NCI-H2196 treated with DMSO at 0.1 percent for 48 hours (cell line): ENCODE data around the gene CFAP107.

Experiments
- DNase-seq: peaks from one replicate; lab custom pipeline; 2025; ENCODE audit not compliant: unreplicated experiment; lab: John Stamatoyannopoulos, UW

CFAP107 gene

GRCh38 chr1:12739613-12740012 is 6.4 kb upstream of the CFAP107 start:
- no peak for DNase-seq

- no peak for DNase-seq
These were observed 4.1 kb upstream of the CFAP107 start for GRCh38 chr1:12741946-12742345.

DNA sequence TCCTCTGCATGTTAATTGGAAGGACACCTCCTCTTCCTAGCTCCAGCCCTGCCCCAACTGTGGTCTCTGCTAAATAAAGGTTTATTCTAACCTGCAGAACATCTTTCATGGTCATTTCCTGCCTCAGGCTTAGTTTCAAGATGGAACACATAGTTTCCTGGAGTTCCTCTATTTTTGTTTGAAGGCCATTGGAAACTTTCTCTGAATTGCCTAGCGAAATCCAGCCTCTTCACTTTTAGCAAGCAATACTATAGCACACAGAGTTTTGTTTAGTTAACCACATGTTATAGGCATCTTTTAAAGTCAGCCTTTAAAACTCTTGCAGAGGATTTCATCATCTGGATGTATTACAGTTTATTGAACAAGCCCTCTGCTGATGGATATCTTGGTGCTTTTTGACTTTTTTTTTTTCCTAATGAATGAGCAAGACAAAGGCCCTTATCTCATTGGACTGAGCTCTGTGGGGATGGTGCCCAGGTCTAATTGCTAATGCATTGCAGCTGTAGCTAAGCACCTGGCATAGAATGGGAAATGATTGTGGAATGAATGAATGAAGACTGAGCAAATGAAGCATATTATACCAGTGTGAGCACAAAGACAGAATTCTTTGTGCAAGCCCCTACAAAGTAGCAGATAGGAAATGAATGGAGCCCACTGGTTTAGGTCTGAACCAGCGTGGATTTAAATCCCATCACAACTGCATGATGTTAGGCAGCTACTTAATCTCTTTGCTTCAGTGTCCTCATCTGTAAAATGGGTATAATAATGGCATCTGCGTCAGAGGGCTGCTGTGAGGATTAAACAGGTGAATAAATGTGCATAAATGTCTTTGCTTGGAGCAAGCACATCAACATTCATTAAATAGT is 641 bp upstream of the CFAP107 start:
- DNase-seq = no peak

- DNase-seq = no peak
These were observed 2.9 kb downstream of the CFAP107 start for GRCh38 chr1:12748778-12749355.

DNA sequence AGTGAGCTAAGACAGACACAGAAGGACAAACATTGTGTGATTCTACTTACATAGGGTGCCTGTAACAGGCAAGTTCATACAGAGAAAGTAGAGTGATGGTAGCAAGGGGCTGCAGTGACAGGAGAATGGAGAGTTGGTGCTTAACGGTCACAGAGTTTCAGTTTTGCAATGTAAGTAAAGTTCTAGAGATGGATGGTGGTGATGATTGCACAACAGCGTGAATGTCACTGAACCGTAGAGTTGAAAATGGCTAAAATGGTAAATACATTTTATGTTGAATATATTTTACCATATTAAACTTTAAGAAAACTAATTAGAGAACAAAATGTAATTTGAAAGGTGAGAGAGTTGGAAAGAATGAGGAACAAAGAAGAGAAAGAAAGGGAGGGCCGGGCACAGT is 8.7 kb downstream of the CFAP107 start:
- DNase-seq = no peak

- DNase-seq = no peak
These were observed 10.3 kb downstream of the CFAP107 start for GRCh38 chr1:12756273-12756672.

- no peak for DNase-seq
These were observed 10.9 kb downstream of the CFAP107 start for GRCh38 chr1:12756768-12757413.

DNA sequence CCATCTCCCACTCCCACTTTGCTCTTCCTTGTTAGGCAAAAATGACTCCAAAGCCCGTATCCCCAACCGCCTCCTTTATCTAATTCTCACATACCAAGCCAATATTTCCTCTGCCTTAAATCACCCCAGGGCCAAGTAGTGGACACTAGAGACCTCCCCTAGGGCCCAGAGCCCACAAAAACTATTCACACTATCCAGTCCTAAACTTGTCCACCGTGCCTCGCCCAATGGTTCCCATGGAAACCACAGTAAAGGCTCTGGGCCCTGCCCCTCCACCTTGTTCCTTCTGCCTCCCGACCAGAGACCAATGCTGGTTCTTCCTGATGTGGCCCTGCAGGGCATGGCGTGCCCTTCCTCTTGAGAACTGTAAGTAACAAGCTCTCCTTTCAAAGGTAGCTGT is 11.8 kb downstream of the CFAP107 start:
- no peak for DNase-seq

DNA sequence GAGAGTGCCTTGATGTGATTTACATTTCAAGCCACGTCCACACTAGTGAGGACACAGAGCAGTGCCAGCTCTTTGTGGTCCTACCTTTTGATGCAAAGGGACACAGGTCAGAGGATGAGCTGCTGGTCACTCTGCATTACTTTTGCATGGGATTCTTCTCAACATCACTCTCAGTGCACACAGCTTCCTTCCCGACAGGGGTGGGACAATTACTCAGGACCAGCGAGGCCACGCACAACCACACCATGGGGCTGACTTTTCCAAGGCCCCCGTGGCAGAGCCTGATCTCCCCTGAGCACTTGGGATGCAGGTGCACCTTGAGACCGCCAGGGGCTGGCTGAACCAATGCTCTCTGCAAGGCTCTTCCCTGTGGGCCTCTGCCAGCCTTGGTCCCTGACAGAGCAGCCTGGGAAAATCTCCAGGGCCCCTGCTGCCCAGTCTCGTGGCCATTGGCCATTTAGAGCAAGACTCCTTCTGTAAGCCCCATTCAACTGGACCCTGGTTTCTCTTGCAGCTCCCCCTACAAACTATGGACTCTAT is 14.3 kb downstream of the CFAP107 start:
- no peak for DNase-seq

- no peak for DNase-seq
These were observed 15.8 kb downstream of the CFAP107 start for GRCh38 chr1:12761781-12762180.

DNA sequence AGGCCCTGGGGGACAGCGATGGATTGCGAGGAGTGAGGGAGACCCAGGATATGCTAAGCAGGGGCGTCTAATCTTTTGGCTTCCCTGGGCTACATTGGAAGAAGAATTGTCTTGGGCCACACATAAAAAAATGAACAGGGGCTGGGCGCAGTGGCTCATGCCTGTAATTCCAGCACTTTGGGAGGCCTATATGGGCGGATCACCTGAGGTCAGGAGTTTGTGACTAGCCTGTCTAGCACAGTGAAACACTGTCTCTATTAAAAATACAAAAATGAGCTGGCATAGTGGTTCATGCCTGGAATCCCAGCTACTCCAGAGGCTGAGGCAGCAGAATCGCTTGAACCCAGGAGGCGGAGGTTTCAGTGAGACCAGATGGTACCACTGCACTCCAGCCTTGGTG is 16.8 kb downstream of the CFAP107 start:
- no peak for DNase-seq

- no peak for DNase-seq
These were observed 17.5 kb downstream of the CFAP107 start for GRCh38 chr1:12763479-12763878.

DNA sequence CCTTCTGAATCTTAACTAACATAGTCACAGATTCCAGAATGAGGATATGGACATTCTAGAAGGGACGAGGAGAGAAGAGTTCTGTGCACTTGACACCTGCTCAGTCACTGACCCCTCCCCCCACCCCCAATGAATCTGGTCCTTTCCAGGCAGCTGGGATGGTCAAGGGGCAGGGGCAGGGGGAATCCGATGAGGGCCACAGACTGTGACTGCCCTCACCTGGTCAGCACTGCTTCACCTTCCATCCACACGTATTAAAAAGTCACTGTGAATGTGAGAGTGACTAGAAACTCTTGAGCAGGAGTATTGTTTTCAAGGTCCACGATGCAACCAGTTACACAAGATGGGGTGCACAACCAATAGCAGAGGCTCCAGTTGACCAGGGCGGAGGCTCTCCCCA is 18.0 kb downstream of the CFAP107 start:
- DNase-seq = no peak

GRCh38 chr1:12769031-12769430 is 23.0 kb downstream of the CFAP107 start:
- no peak for DNase-seq

DNA sequence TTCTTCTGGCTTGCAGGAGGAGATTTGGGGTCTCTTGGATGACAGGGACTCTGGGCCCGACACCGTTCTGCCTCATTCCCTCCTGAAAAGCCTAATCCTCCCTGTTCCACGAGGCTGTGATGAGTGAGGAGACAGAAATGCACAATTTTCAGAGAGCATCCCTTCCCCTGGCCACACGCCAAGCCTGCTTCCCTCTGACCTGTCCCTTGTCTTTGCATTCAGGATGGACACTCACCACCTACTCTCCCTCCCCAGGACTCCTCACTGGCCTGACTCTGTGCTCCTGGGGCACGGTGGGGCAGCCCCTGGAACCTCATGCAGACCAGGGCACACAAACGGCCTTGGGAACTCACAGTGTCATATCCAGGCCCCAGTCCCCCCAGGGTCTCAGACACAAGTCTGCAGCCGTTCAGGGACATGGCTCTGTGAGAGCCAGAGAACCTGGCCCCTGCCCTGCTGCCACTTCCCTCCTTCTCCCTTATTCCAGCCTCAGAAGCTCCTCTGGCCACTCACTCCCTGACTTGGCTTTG is 24.0 kb downstream of the CFAP107 start:
- DNase-seq = no peak

DNA sequence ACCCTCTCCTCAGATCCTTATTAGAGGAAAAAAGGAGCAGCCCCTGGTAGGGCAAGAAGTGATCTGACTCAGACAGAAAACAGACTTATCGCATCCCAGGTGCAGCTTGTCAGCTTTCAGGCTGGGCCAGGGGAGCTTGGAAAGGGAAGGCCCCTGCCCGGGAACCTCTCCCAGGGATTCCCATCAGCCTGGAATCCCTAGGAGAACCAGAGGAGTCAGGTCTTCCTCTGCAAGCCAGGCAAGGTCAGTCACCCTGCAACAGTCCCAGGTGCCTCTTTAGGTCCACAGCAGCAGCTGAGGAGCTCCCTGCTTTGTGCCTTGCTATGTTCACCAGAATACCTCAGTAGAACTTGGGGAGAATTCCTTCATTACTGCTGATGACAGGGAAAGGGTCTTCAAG is 24.6 kb downstream of the CFAP107 start:
- no peak for DNase-seq

- no peak for DNase-seq
These were observed 25.2 kb downstream of the CFAP107 start for GRCh38 chr1:12771186-12771585.

DNA sequence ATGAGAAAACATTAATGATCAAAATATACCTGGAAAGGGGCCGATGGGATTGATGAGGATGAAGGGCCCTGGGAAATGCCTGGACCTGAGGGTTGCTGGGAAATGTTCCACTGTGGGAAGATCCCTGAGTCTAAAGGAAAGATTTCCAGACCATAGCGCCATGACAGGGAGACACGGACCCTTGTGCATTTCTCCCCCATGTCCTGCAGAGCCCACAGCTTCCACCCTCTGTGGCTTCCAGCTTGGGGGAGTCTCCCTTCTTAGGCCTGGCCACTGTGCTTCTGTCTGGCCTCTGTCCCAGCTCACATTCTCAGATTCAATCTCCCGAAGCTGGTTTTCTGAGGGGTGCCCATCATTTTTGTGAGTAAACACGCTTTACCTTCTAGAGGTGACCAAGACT is 26.5 kb downstream of the CFAP107 start:
- no peak for DNase-seq

- no peak for DNase-seq
These were observed 27.4 kb downstream of the CFAP107 start, which contains the start of gene PRAMEF12 for GRCh38 chr1:12773438-12773837. PRAMEF12 (plus strand) TSS chr1:12773738; CDS start chr1:12774868, 1,130 bp downstream.

DNA sequence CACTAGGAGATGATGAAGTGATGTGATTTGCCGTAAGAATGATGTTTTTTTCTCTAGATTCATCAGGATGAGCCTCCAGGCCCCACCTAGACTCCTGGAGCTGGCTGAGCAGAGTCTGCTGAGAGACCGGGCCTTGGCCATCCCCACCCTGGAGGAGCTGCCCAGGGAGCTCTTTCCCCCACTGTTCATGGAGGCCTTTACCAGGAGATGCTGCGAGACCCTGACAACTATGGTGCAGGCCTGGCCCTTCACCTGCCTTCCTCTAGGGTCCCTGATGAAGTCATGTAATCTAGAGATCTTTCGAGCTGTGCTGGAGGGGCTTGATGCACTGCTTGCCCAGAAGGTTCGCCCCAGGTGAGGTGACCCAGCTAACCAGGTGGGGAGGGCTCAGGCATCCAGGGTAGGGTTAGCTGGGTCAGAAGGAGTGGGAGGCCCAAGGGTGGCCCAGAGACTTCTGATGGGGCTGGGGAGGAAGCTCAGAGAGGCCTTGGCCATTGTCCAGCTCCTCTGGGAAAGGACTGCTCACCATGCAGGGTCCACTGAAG is 28.9 kb downstream of the CFAP107 start:
- no peak for DNase-seq

GRCh38 chr1:12775443-12775842 is 29.4 kb downstream of the CFAP107 start:
- DNase-seq = no peak
